ENCODE results near the gene OR2G6. TPM values are rescaled to one million over a fixed set of nuclear protein-coding genes. Genes with fewer than 3 reads are reported as not detected.

OR2G6 gene
- under 0.01 TPM in 1 of 2 replicates, not detected in the other for total RNA-seq

DNA sequence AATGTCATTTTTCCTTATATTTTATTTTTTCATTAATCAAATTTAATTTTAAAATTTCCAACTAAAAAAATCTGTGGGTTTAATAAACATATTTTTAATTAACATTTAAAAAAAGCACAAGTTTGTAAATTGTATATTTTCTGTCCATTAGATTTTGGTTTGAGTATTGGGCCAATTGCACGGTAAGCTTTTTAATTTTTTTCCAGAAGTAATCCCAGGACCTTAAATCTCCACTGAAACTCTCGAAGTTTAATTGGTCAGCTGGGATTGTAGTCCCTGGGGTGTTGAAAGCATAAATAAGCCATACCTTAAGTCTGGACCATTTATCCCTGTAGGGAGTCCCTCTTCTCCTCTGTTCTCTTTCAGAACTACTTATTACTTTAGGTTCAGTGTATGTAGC is at the start of gene OR2G6:
TSS of gene OR2G6 (plus strand) at position 301 of the 400 bp plus-strand sequence. CDS start 13,574 bp downstream, outside the sequence.

DNA sequence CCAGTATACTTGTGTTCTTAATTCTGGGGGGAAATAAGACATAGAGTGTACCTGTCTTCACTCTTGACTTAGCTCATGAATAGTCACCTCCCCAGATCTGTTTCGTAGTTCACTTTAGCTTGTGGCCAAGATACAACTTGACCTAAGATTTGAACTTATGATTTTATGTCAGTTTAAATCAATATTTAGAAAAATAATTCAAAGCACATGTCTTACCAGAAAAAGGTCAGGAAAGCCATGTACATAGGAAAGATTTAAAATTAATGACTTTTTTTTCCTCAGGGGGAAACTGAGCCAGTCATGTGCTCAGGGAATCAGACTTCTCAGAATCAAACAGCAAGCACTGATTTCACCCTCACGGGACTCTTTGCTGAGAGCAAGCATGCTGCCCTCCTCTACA is 34.8 kb upstream of the OR2G6 start, which contains the start of gene OR2T3:
TSS of gene OR2T3 (plus strand) at position 301 of the 400 bp plus-strand sequence. CDS start at position 301, 0 bp downstream.

DNA sequence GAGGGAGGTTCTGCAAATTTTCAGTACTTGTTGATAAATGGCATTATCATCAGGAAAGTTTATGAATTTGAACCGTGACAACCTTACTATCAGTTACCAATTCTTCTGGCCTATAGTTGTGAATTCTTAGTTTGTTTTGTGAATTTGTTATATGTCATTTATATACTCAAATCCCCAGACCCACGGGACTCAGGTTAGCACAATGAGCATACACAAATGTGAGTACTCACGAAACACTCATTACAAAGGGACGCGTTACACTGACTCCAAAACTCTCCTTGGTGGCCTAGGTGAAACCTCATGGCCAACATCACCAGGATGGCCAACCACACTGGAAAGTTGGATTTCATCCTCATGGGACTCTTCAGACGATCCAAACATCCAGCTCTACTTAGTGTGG is 19.6 kb upstream of the OR2G6 start, which contains the start of gene OR2T5:
TSS of gene OR2T5 (plus strand) at position 301 of the 400 bp plus-strand sequence. CDS start at position 301, 0 bp downstream.

DNA sequence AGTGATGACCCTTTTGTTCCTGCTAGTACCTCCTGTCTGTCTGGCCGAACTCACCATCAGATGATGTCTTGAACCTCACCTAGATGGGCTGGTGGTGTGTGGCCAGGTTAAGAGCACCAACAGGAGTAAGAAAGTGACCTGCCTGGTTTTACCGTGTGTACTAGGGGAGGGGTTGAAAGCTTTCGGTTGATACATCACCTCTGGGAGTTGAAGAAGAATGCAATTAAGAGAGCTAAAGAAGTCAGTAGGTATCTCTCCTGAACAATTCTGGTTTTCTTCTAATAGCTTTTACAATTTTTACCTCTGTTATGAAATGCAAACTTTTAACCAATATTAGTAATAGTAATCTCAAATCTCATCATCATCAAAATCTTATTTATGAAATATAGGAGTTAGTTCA is 54.8 kb downstream of the OR2G6 start, which contains the start of gene OR2T29:
TSS of gene OR2T29 (minus strand) at position 101 of the 400 bp plus-strand sequence. CDS start 3,281 bp downstream, outside the sequence.

DNA sequence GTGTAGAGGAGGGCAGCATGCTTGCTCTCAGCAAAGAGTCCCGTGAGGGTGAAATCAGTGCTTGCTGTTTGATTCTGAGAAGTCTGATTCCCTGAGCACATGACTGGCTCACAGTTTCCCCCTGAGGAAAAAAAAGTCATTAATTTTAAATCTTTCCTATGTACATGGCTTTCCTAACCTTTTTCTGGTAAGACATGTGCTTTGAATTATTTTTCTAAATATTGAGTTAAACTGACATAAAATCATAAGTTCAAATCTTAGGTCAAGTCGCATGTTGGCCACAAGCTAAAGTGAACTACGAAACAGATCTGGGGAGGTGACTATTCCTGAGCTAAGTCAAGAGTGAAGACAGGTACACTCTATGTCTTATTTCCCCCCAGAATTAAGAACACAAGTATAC is 66.8 kb downstream of the OR2G6 start, which contains the start of gene OR2T34:
TSS of gene OR2T34 (minus strand) at position 101 of the 400 bp plus-strand sequence. CDS start at position 101, 0 bp downstream.

Other genes starting within 250 kb of the OR2G6 start
- not detected in 2 replicates for gene OR2T33, start 230.1 kb upstream of the OR2G6 start, total RNA-seq
- gene OR2T12, start 204.6 kb upstream of the OR2G6 start, total RNA-seq, result not detected in 2 replicates
- not detected in 2 replicates for gene OR2M7, start 183.5 kb upstream of the OR2G6 start, total RNA-seq
- not detected in 2 replicates for gene OR14C36, start 159.3 kb upstream of the OR2G6 start, total RNA-seq
- not detected in 2 replicates for gene OR2T4, start 146.4 kb upstream of the OR2G6 start, total RNA-seq
- not detected in 2 replicates for gene OR2T6, start 132.3 kb upstream of the OR2G6 start, total RNA-seq
- not detected in 2 replicates for gene OR2T1, start 105.0 kb upstream of the OR2G6 start, total RNA-seq
- not detected in 2 replicates for gene OR2T2, start 62.4 kb upstream of the OR2G6 start, total RNA-seq
- not detected in 2 replicates for gene OR2T3, start 34.7 kb upstream of the OR2G6 start, total RNA-seq
- gene OR2T5, start 19.5 kb upstream of the OR2G6 start, total RNA-seq, result not detected in 2 replicates
- gene OR2T29, start 54.7 kb downstream of the OR2G6 start, total RNA-seq, result not detected in 2 replicates
- not detected in 2 replicates for gene OR2T34, start 66.7 kb downstream of the OR2G6 start, total RNA-seq
- gene OR2T10, start 89.6 kb downstream of the OR2G6 start, total RNA-seq, result under 0.01 TPM in 1 of 2 replicates, not detected in the other
- gene OR2T11, start 127.0 kb downstream of the OR2G6 start, total RNA-seq, result not detected in 2 replicates
- not detected in 2 replicates for gene OR2T35, start 137.2 kb downstream of the OR2G6 start, total RNA-seq
- gene OR2T27, start 147.5 kb downstream of the OR2G6 start, total RNA-seq, result not detected in 2 replicates
- gene OR14I1, start 194.7 kb downstream of the OR2G6 start, total RNA-seq, result not detected in 2 replicates
- gene LYPD8, start 247.7 kb downstream of the OR2G6 start, total RNA-seq, result 0.14 TPM in 1 of 2 replicates, not detected in the other

Data from placental pericyte (primary cell).